GM06990 (cell line): ENCODE measurements around the gene HELZ2.

ENCODE experiments used
- DNase-seq: peaks from one replicate; pipeline ENCODE4 v3.0.0-alpha.2; 2011; ENCODE audit not compliant: insufficient read length; ENCODE audit errors: extremely low read depth
- H3K27me3 ChIP-seq: replicated peaks from 2 replicates; pipeline ENCODE4 v1.6.0; 2011; ENCODE audit warnings: low read length; ENCODE audit not compliant: control insufficient read depth, insufficient read depth
- H3K36me3 ChIP-seq: 2 replicates; pipeline ENCODE4 v1.5.1; 2011; ENCODE audit warnings: low read length; ENCODE audit not compliant: control insufficient read depth, insufficient read depth
- H3K4me3 ChIP-seq: replicated peaks from 2 replicates; pipeline ENCODE4 v1.5.1; 2011; ENCODE audit warnings: low read depth, mild to moderate bottlenecking, control low read depth, low read length
- TF ChIP-seq, protein P1 (sequence below): IDR thresholded peaks from 2 replicates; pipeline ENCODE4 v1.5.1; 2011; ENCODE audit warnings: low read length, control low read depth, mild to moderate bottlenecking, inconsistent platforms; ENCODE audit not compliant: insufficient read depth, poor library complexity, severe bottlenecking

The HELZ2 gene

DNA sequence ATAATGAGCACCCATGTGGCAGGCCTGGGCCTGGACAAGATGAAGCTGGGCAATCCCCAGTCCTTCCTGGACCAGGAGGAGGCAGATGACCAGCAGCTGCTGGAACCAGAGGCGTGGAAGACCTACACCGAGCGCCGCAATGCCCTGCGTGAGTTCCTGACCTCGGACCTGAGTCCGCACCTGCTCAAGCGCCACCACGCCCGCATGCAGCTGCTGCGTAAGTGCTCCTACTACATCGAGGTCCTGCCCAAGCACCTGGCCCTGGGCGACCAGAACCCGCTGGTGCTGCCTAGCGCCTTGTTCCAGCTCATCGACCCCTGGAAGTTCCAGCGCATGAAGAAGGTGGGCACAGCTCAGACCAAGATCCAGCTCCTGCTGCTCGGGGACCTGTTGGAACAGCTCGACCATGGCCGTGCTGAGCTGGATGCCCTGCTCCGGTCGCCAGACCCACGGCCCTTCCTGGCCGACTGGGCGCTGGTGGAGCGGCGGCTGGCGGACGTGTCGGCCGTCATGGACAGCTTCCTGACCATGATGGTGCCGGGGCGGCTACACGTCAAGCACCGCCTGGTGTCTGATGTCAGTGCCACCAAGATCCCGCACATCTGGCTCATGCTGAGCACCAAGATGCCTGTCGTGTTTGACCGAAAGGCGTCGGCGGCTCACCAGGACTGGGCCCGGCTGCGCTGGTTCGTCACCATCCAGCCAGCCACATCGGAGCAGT is 18.2 kb downstream of the HELZ2 start:
- Histone ChIP-seq H3K36me3 (peaks cover 8% of the 10 kb centered on the region), H3K4me3 (no peak overlapping the region), H3K27me3 (no peaks in the 10 kb centered on the region)
- DNase-seq: no peak
- TF ChIP-seq, protein P1, sequence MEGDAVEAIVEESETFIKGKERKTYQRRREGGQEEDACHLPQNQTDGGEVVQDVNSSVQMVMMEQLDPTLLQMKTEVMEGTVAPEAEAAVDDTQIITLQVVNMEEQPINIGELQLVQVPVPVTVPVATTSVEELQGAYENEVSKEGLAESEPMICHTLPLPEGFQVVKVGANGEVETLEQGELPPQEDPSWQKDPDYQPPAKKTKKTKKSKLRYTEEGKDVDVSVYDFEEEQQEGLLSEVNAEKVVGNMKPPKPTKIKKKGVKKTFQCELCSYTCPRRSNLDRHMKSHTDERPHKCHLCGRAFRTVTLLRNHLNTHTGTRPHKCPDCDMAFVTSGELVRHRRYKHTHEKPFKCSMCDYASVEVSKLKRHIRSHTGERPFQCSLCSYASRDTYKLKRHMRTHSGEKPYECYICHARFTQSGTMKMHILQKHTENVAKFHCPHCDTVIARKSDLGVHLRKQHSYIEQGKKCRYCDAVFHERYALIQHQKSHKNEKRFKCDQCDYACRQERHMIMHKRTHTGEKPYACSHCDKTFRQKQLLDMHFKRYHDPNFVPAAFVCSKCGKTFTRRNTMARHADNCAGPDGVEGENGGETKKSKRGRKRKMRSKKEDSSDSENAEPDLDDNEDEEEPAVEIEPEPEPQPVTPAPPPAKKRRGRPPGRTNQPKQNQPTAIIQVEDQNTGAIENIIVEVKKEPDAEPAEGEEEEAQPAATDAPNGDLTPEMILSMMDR: no peak

DNA sequence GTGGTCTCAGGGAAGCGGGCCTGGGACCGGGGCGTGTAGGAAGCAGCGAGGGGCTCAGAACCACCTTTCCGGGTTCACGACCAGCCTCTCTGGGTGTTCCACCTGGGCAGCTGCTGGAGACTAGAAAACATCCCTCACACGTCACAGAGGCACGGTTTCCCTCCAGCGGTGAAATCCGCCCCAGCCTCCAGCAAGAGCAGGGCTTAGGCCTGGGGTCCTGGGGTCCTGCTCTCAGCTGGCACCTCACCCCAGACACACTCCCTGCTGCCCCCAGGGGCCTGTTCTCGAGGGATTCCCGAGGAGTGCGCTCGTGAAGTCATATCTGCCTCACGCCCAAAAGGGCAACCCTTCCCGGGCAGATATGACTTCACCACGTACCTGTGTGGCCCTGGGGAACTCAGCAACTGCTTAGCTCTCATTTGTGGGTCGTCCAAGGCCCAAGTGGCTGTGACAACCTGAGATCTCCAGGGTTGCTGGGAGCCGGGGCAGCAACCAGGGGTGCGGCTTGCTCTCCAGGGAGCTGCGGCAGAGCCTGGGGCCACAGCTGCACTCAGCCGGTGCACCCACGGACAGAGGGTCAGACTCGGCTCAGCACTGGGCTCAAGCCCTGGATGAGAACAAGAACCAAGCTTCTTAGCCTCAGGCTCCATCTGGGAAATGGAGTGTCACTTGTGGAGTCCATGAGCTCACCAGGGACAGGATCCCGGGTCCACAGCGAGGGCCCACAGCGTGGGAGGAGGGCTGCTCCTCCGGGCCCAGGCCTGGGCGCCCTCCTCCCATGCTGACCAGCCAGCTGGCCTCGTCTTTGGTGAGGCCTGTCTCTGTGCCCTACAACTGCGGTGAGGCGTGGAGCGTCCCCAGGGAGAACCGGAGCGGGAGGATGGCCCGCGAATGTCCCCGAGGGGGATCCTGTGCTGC is 19.4 kb downstream of the HELZ2 start:
- peak overlapping the region; percentile 64 for H3K4me3 ChIP-seq

GRCh38 chr20:63553933-63554290 is 20.1 kb downstream of the HELZ2 start, which contains the start of gene FNDC11:
Gene FNDC11 (plus strand): TSS chr20:63554159. CDS start chr20:63555664, 1,505 bp downstream.
- Histone ChIP-seq H3K4me3 (peak within 1 kb of the TSS; percentile 64), H3K27me3 (no peaks in the 10 kb centered on the region), H3K36me3 (no peaks in the 10 kb centered on the region)
- TF ChIP-seq, protein P1: no peak
- DNase-seq: no peak

More for the DNA sequence above, 19.4 kb downstream of the HELZ2 start:
- Histone ChIP-seq H3K36me3 (peaks cover 1% of the 10 kb centered on the region; the same call in 1 of the 2 replicates), H3K27me3 (no peaks in the 10 kb centered on the region)
- TF ChIP-seq, protein P1: no peak
- DNase-seq: peak; percentile 61

DNA sequence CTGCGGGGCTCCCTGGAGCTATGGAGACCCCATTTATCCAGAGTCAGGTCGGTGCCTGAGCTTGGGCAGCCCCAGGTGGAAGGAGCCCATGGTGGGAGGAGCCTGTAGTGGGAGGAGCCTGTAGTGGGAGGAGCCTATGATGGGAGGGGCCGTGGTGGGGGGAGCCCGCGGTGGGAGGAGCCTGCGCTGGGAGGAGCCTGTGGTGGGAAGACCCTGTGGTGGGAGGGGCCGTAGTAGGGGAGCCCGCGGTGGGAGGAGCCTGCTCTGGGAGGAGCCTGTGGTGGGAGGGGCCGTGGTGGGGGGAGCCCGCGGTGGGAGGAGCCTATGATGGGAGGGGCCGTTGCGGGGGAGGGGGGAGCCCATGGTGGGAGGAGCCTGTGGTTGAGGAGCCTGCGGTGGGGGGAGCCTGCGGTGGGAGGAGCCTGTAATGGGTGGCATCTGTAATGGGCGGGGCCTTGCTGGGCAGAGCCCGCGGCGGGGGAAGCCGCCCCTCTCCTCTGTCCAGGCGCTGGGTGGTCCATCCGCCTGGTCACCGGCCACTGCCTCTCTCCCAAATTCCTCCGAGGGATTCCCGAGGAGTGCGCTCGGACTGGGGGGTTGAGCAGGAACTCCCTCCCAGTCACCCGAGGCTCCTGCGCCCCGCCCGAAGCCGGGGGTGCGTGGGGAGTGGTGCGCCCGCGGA is 20.6 kb downstream of the HELZ2 start:
- Histone ChIP-seq H3K27me3 (no peaks in the 10 kb centered on the region), H3K36me3 (no peaks in the 10 kb centered on the region), H3K4me3 (peak overlapping the region; percentile 64)
- DNase-seq: peak; percentile 86
- TF ChIP-seq, protein P1: no peak

DNA sequence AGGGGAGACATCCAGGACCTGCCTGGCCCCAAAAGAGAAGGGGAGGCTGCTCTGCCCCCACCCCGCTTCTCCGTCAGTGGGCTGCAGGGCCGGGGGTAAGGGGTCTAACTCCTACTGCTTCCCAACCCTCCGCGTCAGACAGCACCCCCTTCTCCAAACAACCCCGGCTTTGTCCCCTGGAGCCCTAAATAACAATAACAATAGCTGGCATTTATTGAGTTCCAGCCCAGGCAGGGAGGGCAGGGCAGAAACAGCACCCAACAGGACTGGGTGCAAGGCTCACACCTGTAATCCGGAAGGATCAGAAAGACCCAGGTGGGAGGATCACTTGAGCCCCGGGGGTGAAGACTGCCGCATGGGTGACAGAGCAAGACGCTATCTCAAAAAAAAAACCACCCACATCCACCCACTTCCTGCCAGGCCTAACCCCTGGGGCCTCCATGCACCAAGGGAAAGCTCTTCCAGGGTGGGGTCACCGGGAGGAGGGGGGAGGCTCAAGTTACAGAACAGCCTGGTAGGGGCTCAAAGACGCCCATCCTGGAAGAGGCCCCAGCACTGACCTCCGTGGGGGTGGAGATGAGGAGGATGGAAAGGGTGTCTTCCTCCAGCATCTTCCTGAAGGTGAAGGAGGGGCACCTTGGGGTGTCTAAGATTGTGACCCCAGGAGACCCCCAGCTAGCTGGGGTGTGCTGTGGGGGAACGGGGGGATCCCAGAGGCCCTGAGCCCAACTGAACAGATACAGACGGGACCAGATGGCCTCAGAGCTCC is 21.4 kb downstream of the HELZ2 start:
- peak; percentile 85 for DNase-seq
- peak overlapping the region; percentile 23; the same call in 1 of the 2 replicates for H3K4me3 ChIP-seq
- TF ChIP-seq, protein P1: no peak
- no peaks in the 10 kb centered on the region for H3K36me3 ChIP-seq
- no peaks in the 10 kb centered on the region for H3K27me3 ChIP-seq
